Measurements from ENCODE around the gene ACACB.

Gene ACACB

GRCh38 chr12:109222496-109222895, 106.1 kb downstream of the ACACB start:
- DNase-seq = no peak

DNA sequence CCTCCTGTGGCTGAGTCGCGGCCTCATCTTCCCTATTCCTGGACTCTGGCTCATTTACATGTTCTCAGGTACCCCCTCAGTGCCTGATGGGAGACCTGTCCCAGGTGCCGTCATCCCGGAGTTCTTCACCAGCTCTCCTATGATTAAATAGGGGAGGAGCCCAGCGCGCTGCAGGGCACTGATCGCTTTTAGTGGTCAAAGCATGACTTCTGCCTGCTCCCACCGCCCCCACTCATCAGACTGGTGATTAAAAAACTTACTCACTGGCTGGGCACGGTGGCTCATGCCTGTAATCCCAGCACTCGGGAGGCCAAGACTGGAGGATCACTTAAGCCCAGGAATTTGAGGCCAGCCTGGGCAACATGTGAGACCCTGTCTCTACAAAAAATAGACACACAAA, 106.8 kb downstream of the ACACB start:
- DNase-seq = no peak

DNA sequence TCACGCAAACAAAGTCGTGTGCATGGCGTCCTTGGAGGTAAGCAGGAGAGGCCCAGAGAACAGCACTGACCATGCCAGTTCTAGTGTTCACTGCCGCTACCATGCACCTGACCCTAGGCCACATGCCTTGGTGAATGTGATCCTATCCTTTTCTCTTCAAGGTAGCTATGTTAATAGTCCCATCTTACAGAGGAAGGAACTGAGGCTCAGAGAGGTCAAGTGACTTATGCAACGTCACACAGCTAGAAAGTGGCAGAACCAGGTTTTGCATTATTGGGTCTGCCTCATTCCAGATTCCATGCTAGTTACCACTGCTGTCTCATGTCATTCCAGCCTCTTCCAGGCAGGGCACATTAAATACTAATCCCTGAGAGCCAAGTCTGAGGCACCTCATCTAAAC, 107.5 kb downstream of the ACACB start:
- DNase-seq = no peak

DNA sequence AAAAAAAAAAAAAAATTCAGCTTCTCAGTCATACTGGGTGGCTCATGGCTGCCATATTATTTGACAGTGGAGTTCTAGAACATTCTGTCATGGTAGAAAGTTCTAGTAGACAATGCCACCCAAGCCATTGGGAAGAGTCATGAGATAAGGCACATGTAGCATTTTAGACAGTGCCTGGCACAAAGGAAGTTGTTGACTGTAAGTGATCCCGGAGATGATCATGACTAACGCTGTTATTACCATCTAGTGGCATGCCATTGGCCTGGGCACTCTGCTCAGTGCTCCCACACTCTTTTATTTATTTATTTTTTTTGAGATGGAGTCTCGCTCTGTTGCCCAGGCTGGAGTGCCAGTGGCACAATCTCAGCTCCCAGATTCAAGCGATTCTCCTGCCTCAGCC, 112.3 kb downstream of the ACACB start:
- DNase-seq = no peak

- no peak for DNase-seq
Observed at GRCh38 chr12:109230193-109230592, 113.8 kb downstream of the ACACB start.

DNA sequence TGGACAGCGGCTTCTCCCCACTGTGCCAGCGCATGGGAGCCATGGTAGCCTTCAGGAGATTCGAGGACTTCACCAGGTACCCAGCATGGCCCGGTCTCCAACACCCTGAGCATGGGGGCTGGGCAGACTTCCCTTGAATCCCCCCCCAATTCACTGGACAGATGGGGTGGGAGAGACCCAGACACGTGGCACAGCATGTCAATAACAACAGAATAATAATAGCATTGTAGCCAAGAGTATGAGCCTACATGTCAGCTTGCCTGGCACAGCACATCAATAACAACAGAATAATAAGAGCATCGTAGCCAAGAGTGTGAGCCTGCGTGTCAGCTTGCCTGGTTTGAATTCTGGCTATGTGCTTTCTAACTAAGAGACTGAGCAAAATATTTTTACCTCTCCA, 116.3 kb downstream of the ACACB start:
- no peak for DNase-seq

- DNase-seq = no peak
Observed at GRCh38 chr12:109234012-109234411, 117.6 kb downstream of the ACACB start.

DNA sequence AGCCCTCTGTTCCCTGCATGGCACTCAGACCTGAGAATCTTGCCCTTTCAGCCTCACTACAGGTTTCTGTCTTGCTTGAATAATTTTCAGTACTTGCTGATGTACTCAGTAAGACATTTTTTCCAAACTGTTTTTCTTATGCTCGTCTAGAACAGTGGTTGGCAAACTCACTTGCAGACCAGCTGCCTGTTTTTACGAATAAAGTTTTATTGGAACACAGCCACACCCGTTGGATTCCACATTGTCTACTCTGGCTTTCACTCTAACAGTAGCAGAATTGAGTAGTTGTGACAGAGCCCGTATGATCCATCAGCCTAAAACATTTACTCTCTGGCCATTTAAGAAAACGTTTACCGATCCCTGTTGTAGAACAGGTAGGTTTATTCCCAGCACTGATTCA, 119.9 kb downstream of the ACACB start:
- no peak for DNase-seq

DNA sequence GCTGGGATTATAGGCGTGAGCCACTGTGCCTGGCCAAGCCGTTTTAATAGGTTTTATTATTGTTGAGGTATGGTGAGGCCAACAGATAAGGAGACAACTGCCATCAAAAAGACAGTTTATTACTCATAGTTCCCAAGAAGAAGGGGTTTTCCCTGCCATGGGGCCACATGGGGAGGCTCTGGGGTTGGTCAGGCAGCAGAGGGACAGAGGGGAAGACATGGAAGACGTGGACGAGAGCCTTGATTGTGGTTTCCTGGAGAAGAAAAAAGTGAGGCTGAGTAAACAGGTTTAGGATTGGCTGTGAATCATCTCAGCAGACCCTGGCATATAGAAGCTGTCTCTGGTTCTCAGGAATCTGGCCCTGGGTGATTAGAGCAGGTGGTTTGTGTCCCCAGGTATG, 122.8 kb downstream of the ACACB start:
- DNase-seq = no peak

- no peak for DNase-seq
Observed at GRCh38 chr12:109239691-109240090, 123.3 kb downstream of the ACACB start.

- DNase-seq = no peak
Observed at GRCh38 chr12:109240365-109240764, 124.0 kb downstream of the ACACB start.

DNA sequence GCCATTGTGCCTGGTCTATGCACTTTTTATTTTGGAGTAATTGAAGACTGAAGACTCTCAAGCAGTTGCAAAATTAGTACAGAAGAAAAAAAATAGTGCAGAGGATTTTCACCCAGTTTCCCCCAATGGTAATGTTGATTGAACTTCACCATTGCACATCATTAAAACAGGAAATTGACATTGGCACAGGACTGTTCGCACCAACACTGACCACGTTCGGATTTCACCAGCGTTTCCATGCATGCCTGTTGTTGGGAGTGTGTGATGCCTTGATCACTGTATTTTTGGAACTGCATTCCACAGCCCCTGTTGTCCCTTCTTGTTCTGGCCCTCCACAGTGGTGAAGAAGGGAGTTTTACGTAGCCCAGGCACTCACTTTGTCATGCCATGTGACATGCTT, 125.5 kb downstream of the ACACB start:
- no peak for DNase-seq

DNA sequence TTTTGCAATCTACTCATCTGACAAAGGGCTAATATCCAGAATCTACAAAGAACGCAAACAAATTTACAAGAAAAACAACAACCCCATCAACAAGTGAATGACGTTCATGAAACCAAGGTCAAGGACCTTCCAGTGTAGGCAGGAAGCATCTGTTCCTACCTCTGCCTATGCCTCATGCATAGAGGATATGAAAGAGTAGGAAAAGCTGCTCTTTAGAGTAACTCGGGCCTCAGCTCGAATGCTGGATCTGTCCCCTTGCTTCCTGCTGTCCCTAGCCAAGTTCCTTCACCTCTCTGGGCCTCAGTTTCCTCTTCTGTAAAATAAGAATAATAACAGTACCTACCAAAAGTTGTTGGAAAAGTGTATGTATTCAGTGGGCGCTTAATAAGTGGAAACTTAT, 127.7 kb downstream of the ACACB start:
- no peak for DNase-seq

GRCh38 chr12:109246221-109246620, 129.8 kb downstream of the ACACB start:
- DNase-seq = no peak

GRCh38 chr12:109247831-109248654, 131.7 kb downstream of the ACACB start:
- no peak for DNase-seq

DNA sequence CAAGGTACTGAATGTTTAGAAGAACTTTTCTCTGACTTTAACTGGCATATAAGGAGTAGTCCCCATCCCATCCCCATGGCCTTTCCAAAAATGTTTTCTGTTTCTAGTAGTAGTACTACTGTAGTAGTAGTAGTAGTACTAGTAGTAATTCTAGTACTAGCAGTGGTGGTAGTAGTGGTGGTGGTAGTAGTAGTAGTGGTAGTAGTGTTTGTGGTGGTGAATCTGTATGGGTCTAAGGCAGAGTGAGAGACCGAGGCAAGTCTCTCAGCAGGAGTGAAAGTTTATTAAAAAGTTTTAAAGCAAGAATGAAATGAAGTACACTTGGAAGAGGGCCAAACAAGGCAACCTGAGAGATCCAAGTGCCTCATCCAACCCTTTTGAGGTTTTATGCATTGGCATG, 134.1 kb downstream of the ACACB start:
- DNase-seq = no peak

DNA sequence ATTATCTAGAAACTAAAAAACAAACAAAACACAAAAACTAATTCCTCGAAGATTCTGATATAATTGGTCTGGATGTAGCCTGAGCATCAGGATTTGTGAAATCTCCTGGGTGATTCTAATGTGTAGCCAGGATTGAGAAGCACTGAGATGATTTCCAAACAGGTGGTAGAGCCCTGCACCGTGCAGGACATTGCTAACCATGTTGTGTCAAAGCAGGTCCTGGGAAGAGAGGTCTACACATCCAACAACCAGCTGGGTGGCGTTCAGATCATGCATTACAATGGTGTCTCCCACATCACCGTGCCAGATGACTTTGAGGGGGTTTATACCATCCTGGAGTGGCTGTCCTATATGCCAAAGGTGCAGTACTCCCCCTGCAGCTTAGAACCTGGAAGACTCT, 136.4 kb downstream of the ACACB start:
- DNase-seq = no peak

- DNase-seq = no peak
Observed at GRCh38 chr12:109253913-109254544, 137.6 kb downstream of the ACACB start.

- DNase-seq = no peak
Observed at GRCh38 chr12:109255377-109255776, 139.0 kb downstream of the ACACB start.

- DNase-seq = no peak
Observed at GRCh38 chr12:109256011-109256410, 139.6 kb downstream of the ACACB start.

DNA sequence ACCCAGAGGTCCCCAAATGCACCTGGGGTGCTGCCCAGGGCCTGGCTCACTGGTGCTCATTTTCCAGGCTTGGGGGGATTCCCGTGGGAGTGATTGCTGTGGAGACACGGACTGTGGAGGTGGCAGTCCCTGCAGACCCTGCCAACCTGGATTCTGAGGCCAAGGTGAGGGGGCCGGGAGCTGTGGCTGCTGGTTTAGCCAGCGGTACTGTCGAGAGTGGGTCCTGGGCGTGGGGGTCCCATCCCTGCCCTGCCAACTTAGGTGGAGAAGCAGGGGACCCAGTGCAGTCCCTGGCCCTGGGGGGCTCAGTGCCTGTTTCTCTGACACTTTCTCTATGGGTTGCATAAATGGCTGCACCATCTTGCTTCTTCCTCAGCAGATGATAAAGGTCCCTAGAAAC, 141.8 kb downstream of the ACACB start:
- DNase-seq = no peak

GRCh38 chr12:109258607-109259544, 142.5 kb downstream of the ACACB start:
- DNase-seq = no peak

- no peak for DNase-seq
Observed at GRCh38 chr12:109259545-109259895, 143.1 kb downstream of the ACACB start.

- DNase-seq = no peak
Observed at GRCh38 chr12:109261087-109261486, 144.7 kb downstream of the ACACB start.
